HG03060 (cell line): ENCODE data around the gene ACAP1.
A peak's percentile ranks its signal among the peaks of the same experiment; 100 is the strongest.

Source experiments
- ATAC-seq: cut with Tn5 transposase; IDR thresholded peaks from one replicate; pipeline ENCODE4 v1.9.1; 2021; ENCODE audit warnings: low read depth, moderate number of reproducible peaks; ENCODE audit not compliant: unreplicated experiment

The ACAP1 gene

GRCh38 chr17:7336240-7337175, at the start of gene ACAP1:
Gene ACAP1, plus strand, starts transcription at chr17:7336529. Its CDS starts 206 bp downstream, at chr17:7336735.
- ATAC-seq = no peak

- no peak for ATAC-seq
These were observed 46.9 kb upstream of the ACAP1 start for GRCh38 chr17:7289256-7290032.

- ATAC-seq = no peak
These were observed 46.2 kb upstream of the ACAP1 start for GRCh38 chr17:7290166-7290565.

GRCh38 chr17:7290685-7291084, 45.6 kb upstream of the ACAP1 start:
- no peak for ATAC-seq

GRCh38 chr17:7292194-7292593, 44.1 kb upstream of the ACAP1 start:
- no peak for ATAC-seq

- ATAC-seq = no peak
These were observed 43.6 kb upstream of the ACAP1 start for GRCh38 chr17:7292729-7293128.

GRCh38 chr17:7293159-7293558, 43.2 kb upstream of the ACAP1 start:
- ATAC-seq = no peak

GRCh38 chr17:7293816-7294613, 42.3 kb upstream of the ACAP1 start:
- no peak for ATAC-seq

- ATAC-seq = no peak
These were observed 41.6 kb upstream of the ACAP1 start, which contains the start of gene YBX2 for GRCh38 chr17:7294614-7295153. Gene YBX2, minus strand, starts transcription at chr17:7294639. Its CDS starts 139 bp downstream, at chr17:7294500.

- ATAC-seq = no peak
These were observed 40.8 kb upstream of the ACAP1 start for GRCh38 chr17:7295230-7296180.

- ATAC-seq = no peak
These were observed 40.0 kb upstream of the ACAP1 start for GRCh38 chr17:7296189-7296861.

GRCh38 chr17:7304179-7304578, 32.1 kb upstream of the ACAP1 start:
- no peak for ATAC-seq

GRCh38 chr17:7306911-7307685, 29.2 kb upstream of the ACAP1 start, which contains the start of gene EIF5A:
Gene EIF5A, plus strand, starts transcription at chr17:7307628. Its CDS starts 2,008 bp downstream, at chr17:7309636.
- peak; percentile 48 for ATAC-seq

GRCh38 chr17:7307686-7308624, 28.4 kb upstream of the ACAP1 start:
- no peak for ATAC-seq

GRCh38 chr17:7308625-7309433, 27.5 kb upstream of the ACAP1 start:
- no peak for ATAC-seq

- ATAC-seq = no peak
These were observed 26.7 kb upstream of the ACAP1 start for GRCh38 chr17:7309628-7310027.
